Parathyroid adenoma (tissue), 2 donors: Measurements from ENCODE around the gene KRTAP9-8.
"Not testable (repeated sequence)": the region's sequence is repeated elsewhere in the genome, so short reads cannot be mapped to it uniquely, and the experiment has no call there.

Source experiments
- H2AFZ ChIP-seq: fragments of 300-600 bp; sonication (generic); one replicate; pipeline ENCODE4 v1.7.0; 2017; ENCODE audit warnings: antibody characterized with exemption, mild to moderate bottlenecking
- H3K27ac ChIP-seq: fragments of 300-600 bp; sonication (generic); one replicate; pipeline ENCODE4 v1.7.0; 2017
- H3K27me3 ChIP-seq: fragments of 300-600 bp; sonication (generic); one replicate; pipeline ENCODE4 v1.7.0; 2017; ENCODE audit warnings: low read length; ENCODE audit not compliant: control insufficient read depth, insufficient read depth
- H3K36me3 ChIP-seq: fragments of 300-600 bp; sonication (generic); one replicate; pipeline ENCODE4 v1.7.0; 2017; ENCODE audit warnings: low read length; ENCODE audit not compliant: control insufficient read depth, insufficient read depth
- H3K4me1 ChIP-seq: fragments of 300-600 bp; sonication (generic); one replicate; pipeline ENCODE4 v1.7.0; 2017; ENCODE audit warnings: control low read depth
- H3K4me2 ChIP-seq: fragments of 300-600 bp; sonication (generic); one replicate; pipeline ENCODE4 v1.7.0; 2017; ENCODE audit warnings: low read length
- H3K4me3 ChIP-seq: fragments of 300-600 bp; sonication (generic); one replicate; pipeline ENCODE4 v1.7.0; 2017; ENCODE audit warnings: low read depth, low read length
- H3K79me2 ChIP-seq: fragments of 300-600 bp; sonication (generic); one replicate; pipeline ENCODE4 v1.7.0; 2017; ENCODE audit warnings: control low read depth
- H3K9ac ChIP-seq: fragments of 300-600 bp; sonication (generic); one replicate; pipeline ENCODE4 v1.7.0; 2017; ENCODE audit warnings: mild to moderate bottlenecking
- H3K9me3 ChIP-seq: fragments of 300-600 bp; sonication (generic); one replicate; pipeline ENCODE4 v1.7.0; 2017; ENCODE audit warnings: low read length; ENCODE audit not compliant: control insufficient read depth
- TF ChIP-seq, protein P1 (sequence below): fragments of 300-600 bp; sonication (generic); IDR thresholded peaks from one replicate; pipeline ENCODE4 v1.7.0; 2017; ENCODE audit warnings: antibody characterized with exemption, mild to moderate bottlenecking
- donor health status: primary hyperparathyroidism.

KRTAP9-8 gene

DNA sequence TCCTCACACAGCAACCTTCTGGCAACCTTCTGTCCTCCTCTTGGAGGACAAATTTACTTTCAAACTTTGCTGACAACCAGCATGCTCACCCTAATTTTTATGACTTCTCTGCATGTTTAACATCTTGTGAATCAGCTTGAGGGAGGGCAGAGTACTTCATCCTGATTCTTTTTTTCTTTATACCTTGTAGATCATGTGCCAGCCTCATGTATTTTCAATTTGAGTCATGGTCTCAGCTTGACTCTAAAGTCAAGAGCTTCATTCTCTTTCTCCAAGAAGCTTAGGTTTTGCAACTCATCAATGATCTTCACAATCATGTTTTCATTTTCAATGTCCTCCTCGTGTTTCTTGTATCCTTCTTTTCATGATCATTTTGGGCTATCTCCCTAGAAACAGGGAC lies 34.1 kb downstream of the KRTAP9-8 start:
- Histone ChIP-seq H2AFZ (no peak overlapping the region), H3K9ac (no peak overlapping the region), H3K4me1 (no peaks in the 10 kb centered on the region), H3K9me3 (no peaks in the 10 kb centered on the region), H3K4me3 (no peak overlapping the region), H3K79me2 (no peaks in the 10 kb centered on the region), H3K4me2 (no peak overlapping the region), H3K27me3 (no peaks in the 10 kb centered on the region), H3K27ac (no peak overlapping the region), H3K36me3 (no peaks in the 10 kb centered on the region)
- TF ChIP-seq, protein P1, sequence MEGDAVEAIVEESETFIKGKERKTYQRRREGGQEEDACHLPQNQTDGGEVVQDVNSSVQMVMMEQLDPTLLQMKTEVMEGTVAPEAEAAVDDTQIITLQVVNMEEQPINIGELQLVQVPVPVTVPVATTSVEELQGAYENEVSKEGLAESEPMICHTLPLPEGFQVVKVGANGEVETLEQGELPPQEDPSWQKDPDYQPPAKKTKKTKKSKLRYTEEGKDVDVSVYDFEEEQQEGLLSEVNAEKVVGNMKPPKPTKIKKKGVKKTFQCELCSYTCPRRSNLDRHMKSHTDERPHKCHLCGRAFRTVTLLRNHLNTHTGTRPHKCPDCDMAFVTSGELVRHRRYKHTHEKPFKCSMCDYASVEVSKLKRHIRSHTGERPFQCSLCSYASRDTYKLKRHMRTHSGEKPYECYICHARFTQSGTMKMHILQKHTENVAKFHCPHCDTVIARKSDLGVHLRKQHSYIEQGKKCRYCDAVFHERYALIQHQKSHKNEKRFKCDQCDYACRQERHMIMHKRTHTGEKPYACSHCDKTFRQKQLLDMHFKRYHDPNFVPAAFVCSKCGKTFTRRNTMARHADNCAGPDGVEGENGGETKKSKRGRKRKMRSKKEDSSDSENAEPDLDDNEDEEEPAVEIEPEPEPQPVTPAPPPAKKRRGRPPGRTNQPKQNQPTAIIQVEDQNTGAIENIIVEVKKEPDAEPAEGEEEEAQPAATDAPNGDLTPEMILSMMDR, result no peak

DNA sequence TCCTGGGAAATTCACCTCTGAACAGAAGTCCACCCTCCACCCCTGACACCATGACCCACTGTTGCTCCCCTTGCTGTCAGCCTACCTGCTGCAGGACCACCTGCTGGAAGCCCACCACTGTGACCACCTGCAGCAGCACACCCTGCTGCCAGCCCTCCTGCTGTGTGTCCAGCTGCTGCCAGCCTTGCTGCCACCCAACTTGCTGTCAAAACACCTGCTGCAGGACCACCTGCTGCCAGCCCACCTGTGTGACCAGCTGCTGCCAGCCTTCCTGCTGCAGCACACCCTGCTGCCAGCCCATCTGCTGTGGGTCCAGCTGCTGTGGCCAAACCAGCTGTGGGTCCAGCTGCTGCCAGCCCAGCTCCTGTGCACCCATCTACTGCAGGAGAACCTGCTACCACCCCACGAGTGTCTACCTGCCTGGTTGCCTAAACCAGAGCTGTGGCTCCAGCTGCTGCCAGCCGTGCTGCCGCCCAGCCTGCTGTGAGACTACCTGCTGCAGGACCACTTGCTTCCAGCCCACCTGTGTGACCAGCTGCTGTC lies 37.9 kb downstream of the KRTAP9-8 start, which contains the start of gene KRTAP9-7:
TSS of gene KRTAP9-7 (plus strand) at position 51 of the 543 bp plus-strand sequence. CDS start at position 51, 0 bp downstream.
- not testable (repeated sequence) for H3K9ac ChIP-seq, H3K27ac ChIP-seq, H3K27me3 ChIP-seq, H3K36me3 ChIP-seq, H2AFZ ChIP-seq, H3K4me3 ChIP-seq, H3K4me1 ChIP-seq, H3K4me2 ChIP-seq, H3K79me2 ChIP-seq, H3K9me3 ChIP-seq

DNA sequence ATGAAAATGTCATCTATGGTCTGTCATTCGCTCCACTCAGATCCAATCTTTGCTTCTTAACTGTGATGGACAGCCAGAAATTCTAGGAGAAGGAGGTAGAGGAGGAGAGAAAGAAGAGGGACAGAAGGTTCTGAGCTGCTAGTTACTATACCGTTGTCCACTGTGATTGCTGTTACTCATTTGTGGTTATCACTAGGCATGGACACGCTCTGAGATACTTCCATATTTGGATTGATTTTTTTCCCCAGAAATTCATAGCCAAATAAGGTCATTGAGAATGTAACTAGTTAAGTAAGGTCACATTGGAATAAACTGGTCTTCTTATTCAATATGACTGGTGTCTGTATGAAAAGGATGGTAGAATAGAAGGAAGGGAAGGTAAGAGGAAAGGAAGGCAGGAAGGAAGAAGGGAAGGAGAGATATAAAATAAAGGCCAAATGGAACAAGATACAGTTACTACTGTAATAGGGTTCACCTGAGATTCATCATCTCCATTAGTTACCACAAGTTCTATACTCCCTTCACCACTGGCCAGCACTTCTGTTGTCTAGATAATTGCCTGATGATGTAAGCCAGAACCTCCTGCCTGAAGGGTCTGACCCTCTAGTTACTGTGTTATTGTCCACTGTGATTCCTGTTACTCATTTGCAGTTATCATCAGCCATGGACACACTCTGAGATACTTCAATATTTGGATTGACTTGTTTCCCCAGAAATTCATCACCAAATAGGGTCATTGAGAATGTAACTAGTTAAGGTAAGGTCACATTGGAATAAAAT lies 40.6 kb downstream of the KRTAP9-8 start:
- H3K79me2 ChIP-seq, result no peaks in the 10 kb centered on the region
- H3K4me2 ChIP-seq, result no peak overlapping the region
- H2AFZ ChIP-seq, result no peak overlapping the region
- no peak overlapping the region for H3K9ac ChIP-seq
- TF ChIP-seq, protein P1, result no peak
- no peak overlapping the region for H3K27ac ChIP-seq
- no peaks in the 10 kb centered on the region for H3K27me3 ChIP-seq
- no peaks in the 10 kb centered on the region for H3K4me1 ChIP-seq
- H3K9me3 ChIP-seq, result no peaks in the 10 kb centered on the region
- H3K4me3 ChIP-seq, result no peak overlapping the region
- H3K36me3 ChIP-seq, result no peaks in the 10 kb centered on the region

DNA sequence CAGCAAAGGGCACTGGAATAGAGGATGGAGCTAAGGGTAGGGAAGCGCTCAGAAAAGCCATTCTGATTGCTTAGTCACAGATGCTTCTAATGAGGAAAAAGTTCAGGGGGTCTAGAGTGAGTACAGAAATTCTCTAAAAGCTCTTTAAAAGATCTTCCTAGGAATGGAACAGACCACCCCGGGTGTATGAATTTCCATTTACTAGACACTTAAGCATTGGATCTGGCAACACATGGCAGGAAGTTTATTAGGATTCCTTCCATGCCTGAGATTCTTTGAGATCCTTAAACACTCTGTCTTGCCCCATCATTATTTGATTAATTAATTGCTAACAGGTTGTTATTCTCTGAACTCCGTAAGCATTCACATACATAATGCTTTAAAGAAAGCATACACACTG lies 46.2 kb downstream of the KRTAP9-8 start:
- Histone ChIP-seq H3K4me3 (no peak overlapping the region), H3K27ac (no peak overlapping the region), H3K4me2 (no peak overlapping the region), H3K9ac (no peak overlapping the region), H3K27me3 (no peaks in the 10 kb centered on the region), H3K4me1 (no peaks in the 10 kb centered on the region), H3K79me2 (no peaks in the 10 kb centered on the region), H3K9me3 (no peaks in the 10 kb centered on the region), H3K36me3 (no peaks in the 10 kb centered on the region), H2AFZ (no peak overlapping the region)
- TF ChIP-seq, protein P1, result no peak

DNA sequence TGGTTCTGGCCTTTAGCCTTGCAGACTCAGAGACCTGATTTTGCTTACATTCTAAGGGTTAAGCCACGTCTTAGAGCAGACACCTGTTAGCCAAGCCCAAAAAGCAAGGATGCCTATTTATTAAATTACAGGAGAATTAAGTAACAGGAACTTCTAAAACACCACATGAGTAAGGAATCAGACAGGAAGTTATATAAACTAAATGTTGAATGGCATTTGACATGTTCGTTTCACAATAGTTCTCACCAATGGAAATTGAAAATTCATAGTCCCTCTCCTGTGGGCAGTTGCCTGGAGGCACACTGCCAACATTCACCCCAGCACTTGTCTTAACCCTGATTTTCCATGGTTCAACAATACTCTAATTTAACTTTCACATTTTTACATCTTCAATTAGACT lies 46.7 kb downstream of the KRTAP9-8 start:
- Histone ChIP-seq H3K9ac (no peak overlapping the region), H3K4me1 (no peaks in the 10 kb centered on the region), H3K4me3 (no peak overlapping the region), H2AFZ (no peak overlapping the region), H3K79me2 (no peaks in the 10 kb centered on the region), H3K27me3 (no peaks in the 10 kb centered on the region), H3K36me3 (no peaks in the 10 kb centered on the region), H3K9me3 (no peaks in the 10 kb centered on the region), H3K4me2 (no peak overlapping the region), H3K27ac (no peak overlapping the region)
- TF ChIP-seq, protein P1, result no peak
